SK-N-SH (cell line): Measurements from ENCODE around the gene RASL11B. TPM values are rescaled to one million over a fixed set of nuclear protein-coding genes. Genes with fewer than 3 reads are reported as not detected.

Experiments used
- CTCF ChIA-PET: fragments of 300-600, 350-600 bp; formaldehyde crosslinking; extraction: SDS; loops from one replicate; lab custom pipeline; 2021; lab: Yijun Ruan, JAX
- POLR2A ChIA-PET: fragments of 350-600 bp; sonication (Branson Sonifier 250); formaldehyde crosslinking; extraction: SDS; loops from one replicate; lab custom pipeline; 2020; ENCODE audit warnings: antibody characterized with exemption, inconsistent platforms; lab: Yijun Ruan, JAX
- DNase-seq: peaks from one replicate; pipeline ENCODE4 v3.0.0; 2012
- H2AFZ ChIP-seq: fragments of 200-600 bp; sonication (generic); 2 replicates; pipeline ENCODE4 v1.8.1; 2016; ENCODE audit warnings: antibody characterized with exemption, mild to moderate bottlenecking, low read depth
- H3F3A ChIP-seq: fragments of 200-600 bp; sonication (generic); replicated peaks from 2 replicates; pipeline ENCODE3; 2016; ENCODE audit warnings: antibody characterized with exemption, mild to moderate bottlenecking; ENCODE audit not compliant: insufficient read depth
- H3K27ac ChIP-seq, 2 experiments: fragments of 200-500 bp in 1 of 2; fragments of 200-600 bp in 1 of 2; sonication (Bioruptor generic) in 1 of 2; sonication (generic), shearing (Covaris generic) in 1 of 2; 2 replicates each; pipeline versions ENCODE4 v1.5.1 to v1.6.1; 2014 to 2016; ENCODE audit warnings: low read depth in 2 of 2, inconsistent platforms in 1 of 2, low read length in 1 of 2, mild to moderate bottlenecking in 1 of 2, mixed read lengths in 1 of 2
- H3K27me3 ChIP-seq: fragments of 200-600 bp; sonication (generic), shearing (Covaris generic); 2 replicates; pipeline ENCODE4 v1.6.1; 2016; ENCODE audit warnings: mixed run types; ENCODE audit not compliant: insufficient read depth
- H3K36me3 ChIP-seq, 2 experiments: fragments of 200-500 bp in 1 of 2; fragments of 200-600 bp in 1 of 2; sonication (Bioruptor generic) in 1 of 2; sonication (generic) in 1 of 2; replicated peaks in 1 of 2; 2 replicates each; pipeline versions ENCODE3 to v1.5.1; 2014 to 2016; ENCODE audit warnings: low read length in 1 of 2, mild to moderate bottlenecking in 1 of 2; ENCODE audit not compliant: insufficient read depth in 2 of 2, control insufficient read depth in 1 of 2
- H3K4me1 ChIP-seq, 2 experiments: fragments of 200-500 bp in 1 of 2; fragments of 200-600 bp in 1 of 2; sonication (Bioruptor generic) in 1 of 2; sonication (generic), shearing (Covaris generic) in 1 of 2; 2 replicates each; pipeline versions ENCODE4 v1.5.1 to v1.6.1; 2014 to 2016; ENCODE audit warnings: low read depth in 1 of 2, low read length in 1 of 2, mixed run types in 1 of 2; ENCODE audit not compliant: insufficient read depth in 2 of 2, control insufficient read depth in 1 of 2
- H3K4me2 ChIP-seq: fragments of 200-600 bp; sonication (generic), shearing (Covaris generic); 2 replicates; pipeline ENCODE4 v1.6.1; 2017; ENCODE audit warnings: mixed run types
- H3K4me3 ChIP-seq, 2 experiments: fragments of 200-500 bp in 1 of 2; fragments of 200-600 bp in 1 of 2; sonication (Bioruptor generic) in 1 of 2; sonication (generic), shearing (Covaris generic) in 1 of 2; 2 replicates each; pipeline versions ENCODE4 v1.5.1 to v1.8.1; 2014 to 2016; ENCODE audit warnings: low read depth in 2 of 2, inconsistent platforms in 1 of 2, low read length in 1 of 2, mild to moderate bottlenecking in 1 of 2, mixed read lengths in 1 of 2, moderate library complexity in 1 of 2
- H3K79me2 ChIP-seq: fragments of 200-600 bp; sonication (generic); 2 replicates; pipeline ENCODE4 v1.8.1; 2017; ENCODE audit warnings: mild to moderate bottlenecking; ENCODE audit not compliant: insufficient read depth
- H3K9ac ChIP-seq: fragments of 200-600 bp; sonication (generic); 2 replicates; pipeline ENCODE4 v1.6.1; 2017; ENCODE audit warnings: mixed run types
- H3K9me2 ChIP-seq: fragments of 200-600 bp; sonication (generic); 2 replicates; pipeline ENCODE4 v1.6.1; 2017; ENCODE audit warnings: mixed run types
- H3K9me3 ChIP-seq: fragments of 200-600 bp; sonication (generic); 2 replicates; pipeline ENCODE4 v1.6.1; 2017; ENCODE audit warnings: mixed run types, mild to moderate bottlenecking, moderate library complexity
- H4K20me1 ChIP-seq: fragments of 200-600 bp; sonication (generic); 2 replicates; pipeline ENCODE4 v1.6.1; 2017; ENCODE audit warnings: mild to moderate bottlenecking, mixed run types; ENCODE audit not compliant: insufficient read depth
- CTCF ChIP-seq: fragments of 200-600 bp; sonication (generic); IDR thresholded peaks from 2 replicates; pipeline ENCODE4 v1.6.1; 2017; ENCODE audit warnings: antibody characterized with exemption, mild to moderate bottlenecking, moderate library complexity
- GATA2 ChIP-seq: sonication (generic); formaldehyde crosslinking; IDR thresholded peaks from 2 replicates; pipeline ENCODE4 v1.5.0; 2020; ENCODE audit warnings: mild to moderate bottlenecking, missing genetic modification reagents
- JUND ChIP-seq: IDR thresholded peaks from 2 replicates; pipeline ENCODE4 v1.4.0; 2012
- TEAD4 ChIP-seq: IDR thresholded peaks from 2 replicates; pipeline ENCODE4 v1.4.0; 2012; ENCODE audit warnings: mild to moderate bottlenecking, borderline replicate concordance; ENCODE audit not compliant: insufficient read depth
- USF2 ChIP-seq: fragments of 150-350 bp; IDR thresholded peaks from 2 replicates; pipeline ENCODE4 v1.6.1; 2017; ENCODE audit warnings: antibody characterized with exemption, low read length, low read depth, borderline replicate concordance
- WGBS: methylation state at CpG from one replicate; pipeline ENCODE4 v1.1.6; 2017; ENCODE audit warnings: low lambda C conversion rate; 5-methylcytosine and 5-hydroxymethylcytosine counted together
- polyA plus RNA-seq, 3 experiments: library from polyadenylated mRNA; depleted of rRNA; stranded (reverse); fragments of >200 nt; gene quantifications; 2 replicates each; pipeline ENCODE4 v1.2.3, GENCODE V29; 2012

RASL11B gene
- polyA plus RNA-seq, 1 of the 3 experiments (the other 2 are of a cell fraction), result 0.54 TPM

- no peak overlapping the region for H3K9ac ChIP-seq
- TF ChIP-seq JUND (no peak), GATA2 (CRISPR knock-in tag) (no peak), TEAD4 (no peak)
- TF ChIP-seq, all 33 proteins: peak for 0
- CTCF ChIA-PET, result no interaction called here
- Histone ChIP-seq H3K9me3 (no peaks in the 10 kb centered on the region), H4K20me1 (no peaks in the 10 kb centered on the region), H2AFZ (no peak overlapping the region), H3K9me2 (no peaks in the 10 kb centered on the region), H3K27ac (peak overlapping the region in 1 of 2 experiments; percentile 6; a peak in 1 of 4 replicates), H3K4me1 (peaks cover 0 to 12% of the 10 kb centered on the region in 2 experiments; a peak in 1 of 4 replicates), H3K27me3 (no peaks in the 10 kb centered on the region), H3K79me2 (no peaks in the 10 kb centered on the region; the same call in 1 of the 2 replicates), H3K4me2 (no peak overlapping the region), H3F3A (peaks cover 7% of the 10 kb centered on the region), H3K4me3 (no peak overlapping the region), H3K36me3 (no peaks in the 10 kb centered on the region)
- POLR2A ChIA-PET, result interaction anchor here (1.2 to 1.5 kb wide), 2 partner anchors 12 to 203 kb away, joined by 3 read pairs; no protein-coding TSS in a partner anchor
- no peak for DNase-seq
Measured at GRCh38 chr4:52915191-52915590, 53.1 kb downstream of the RASL11B start.

- Histone ChIP-seq H3K9me2 (no peaks in the 10 kb centered on the region), H3K4me2 (no peak overlapping the region), H3K27ac (no peak overlapping the region; a peak in 1 of 4 replicates), H3K9me3 (no peaks in the 10 kb centered on the region), H3K9ac (no peak overlapping the region), H4K20me1 (no peaks in the 10 kb centered on the region), H3K79me2 (no peaks in the 10 kb centered on the region; the same call in 1 of the 2 replicates), H3K4me1 (peaks cover 0 to 12% of the 10 kb centered on the region in 2 experiments; a peak in 1 of 4 replicates), H3K27me3 (no peaks in the 10 kb centered on the region), H3F3A (peaks cover 7% of the 10 kb centered on the region), H2AFZ (no peak overlapping the region), H3K36me3 (no peaks in the 10 kb centered on the region), H3K4me3 (no peak overlapping the region)
- ChIA-PET CTCF (interaction anchor here (0.6 kb wide), 1 partner anchor 1686 kb away, joined by 3 read pairs; no protein-coding TSS in a partner anchor), POLR2A (interaction anchor here (1.2 kb wide), 1 partner anchor 13 kb away, joined by 3 read pairs; no protein-coding TSS in a partner anchor)
- no peak for TF ChIP-seq CTCF
- no peak for TF ChIP-seq USF2
- TF ChIP-seq TEAD4, result no peak
- WGBS, result 97% methylated on average over 6 of the region's 6 CpGs
- DNase-seq, result no peak
Measured at GRCh38 chr4:52915730-52916300, 53.7 kb downstream of the RASL11B start.

Other genes starting within 250 kb of the RASL11B start
- gene USP46, start 203.0 kb upstream of the RASL11B start, polyA plus RNA-seq (2012; rRNA removed), result 4.5 and 6.0 TPM in 2 replicates
- gene ERVMER34-1, start 110.9 kb upstream of the RASL11B start, polyA plus RNA-seq (2012; rRNA removed), result 0.05 and 0.06 TPM in 2 replicates